ENCODE results near the gene MTX1. TPM values are rescaled to one million over a fixed set of nuclear protein-coding genes. Genes with fewer than 3 reads are reported as not detected.

Gene MTX1
- total and polyA plus RNA-seq, 2 experiments from 2014 or later = 77.7 to 106 TPM

GRCh38 chr1:155255243-155256007 is 46.9 kb downstream of the MTX1 start, which contains the start of gene ENTREP3 (continued):
- TF ChIP-seq ZNF462 (CRISPR knock-in tag; IDR thresholded peaks at IDR 0.05) = no peak

- no peaks in the 10 kb centered on the region for H3K27me3 ChIP-seq (ENCODE audit: insufficient read depth)
- no peak for TF ChIP-seq JUNB (IDR thresholded peaks at IDR 0.05; ENCODE audit: unreplicated experiment)
- no peak for TF ChIP-seq CTCF (conservative IDR thresholded peaks at IDR 0.05; ENCODE audit: low read depth in 2 of 2)
- no peak for TF ChIP-seq ETS1 (IDR thresholded peaks at IDR 0.05)
- TF ChIP-seq ZNF114 (CRISPR knock-in tag; IDR thresholded peaks at IDR 0.05) = no peak
- no peak for TF ChIP-seq STAT1 (IDR thresholded peaks at IDR 0.05; ENCODE audit: unreplicated experiment)
- TF ChIP-seq EZH2phosphoT487 (IDR thresholded peaks at IDR 0.05; ENCODE audit: unreplicated experiment) = no peak
- TF ChIP-seq POLR2AphosphoS5 (IDR thresholded peaks at IDR 0.05; ENCODE audit: low read depth) = no peak
- no peak for TF ChIP-seq NANOG (IDR thresholded peaks at IDR 0.05; ENCODE audit: borderline replicate concordance)
- Mint-ChIP-seq H3K27me3 (ENCODE audit: insufficient read depth, low read depth, poor library complexity) (peaks cover 16% of the 10 kb centered on the region), H3K4me3 (peak overlapping the region; percentile 83), H3K4me1 (peaks cover 26% of the 10 kb centered on the region), H3K9me3 (no peaks in the 10 kb centered on the region), H3K27ac (peak overlapping the region; percentile 57), H3K36me3 (ENCODE audit: low read depth) (peaks cover 27% of the 10 kb centered on the region)
- no peaks in the 10 kb centered on the region for H3K9me2 ChIP-seq (ENCODE audit: insufficient read depth)
- H3F3A ChIP-seq (replicated peaks; ENCODE audit: low read depth) = peaks cover 14% of the 10 kb centered on the region
- peak overlapping the region; percentile 76; the same call in 1 of the 2 replicates for H3K27ac ChIP-seq (ENCODE audit: low read depth)
- ATAC-seq = peak; percentile 2; the same call in 2 of the 3 replicates
- H3K4me2 ChIP-seq = peak overlapping the region; percentile 98
- H2AFZ ChIP-seq = peak overlapping the region; percentile 88
- H3K79me2 ChIP-seq (replicated peaks; ENCODE audit: insufficient read depth) = peaks cover 8% of the 10 kb centered on the region
- peaks cover 18% of the 10 kb centered on the region for H3K4me1 ChIP-seq (ENCODE audit: insufficient read depth)
- DNase-seq (ENCODE audit: low spot score) = no peak
- H3K36me3 ChIP-seq (ENCODE audit: insufficient read depth) = peaks cover 9% of the 10 kb centered on the region; the same call in 1 of the 2 replicates
- peak overlapping the region; percentile 89 for H3K4me3 ChIP-seq
- H4K20me1 ChIP-seq (replicated peaks; ENCODE audit: insufficient read depth) = no peaks in the 10 kb centered on the region
These were observed 47.8 kb downstream of the MTX1 start for GRCh38 chr1:155256058-155256852.
